Amniotic stem cell (primary cell): ENCODE results near the gene PLEKHM2.
"Not testable (repeated sequence)": the region's sequence is repeated elsewhere in the genome, so short reads cannot be mapped to it uniquely, and the experiment has no call there.

Experiments
- DNase-seq: peaks from one replicate; lab custom pipeline; 2025; lab: John Stamatoyannopoulos, UW

Gene PLEKHM2

GRCh38 chr1:15684042-15684461, at the start of gene PLEKHM2:
PLEKHM2 (plus strand) TSS chr1:15684320; CDS start chr1:15684559, 239 bp downstream.
- no peak for DNase-seq

- DNase-seq: no peak
These were observed 47.7 kb upstream of the PLEKHM2 start for GRCh38 chr1:15636436-15636835.

- no peak for DNase-seq
These were observed 46.3 kb upstream of the PLEKHM2 start for GRCh38 chr1:15637826-15638225.

GRCh38 chr1:15639262-15639661, 44.9 kb upstream of the PLEKHM2 start:
- DNase-seq: no peak

GRCh38 chr1:15639931-15640330, 44.2 kb upstream of the PLEKHM2 start:
- no peak for DNase-seq

- no peak for DNase-seq
These were observed 43.5 kb upstream of the PLEKHM2 start for GRCh38 chr1:15640667-15641066.

- DNase-seq: no peak
These were observed 34.2 kb upstream of the PLEKHM2 start for GRCh38 chr1:15649937-15650336.

- DNase-seq: no peak
These were observed 33.7 kb upstream of the PLEKHM2 start for GRCh38 chr1:15650433-15650832.

- DNase-seq: not testable (repeated sequence)
These were observed 32.0 kb upstream of the PLEKHM2 start for GRCh38 chr1:15652130-15652529.

- no peak for DNase-seq
These were observed 29.9 kb upstream of the PLEKHM2 start for GRCh38 chr1:15654091-15654690.

GRCh38 chr1:15656464-15656863, 27.7 kb upstream of the PLEKHM2 start:
- no peak for DNase-seq

- DNase-seq: no peak
These were observed 27.1 kb upstream of the PLEKHM2 start for GRCh38 chr1:15657021-15657420.

- DNase-seq: no peak
These were observed 24.0 kb upstream of the PLEKHM2 start for GRCh38 chr1:15660151-15660550.

- DNase-seq: no peak
These were observed 21.6 kb upstream of the PLEKHM2 start for GRCh38 chr1:15662477-15662876.

- DNase-seq: no peak
These were observed 20.2 kb upstream of the PLEKHM2 start for GRCh38 chr1:15663925-15664324.

GRCh38 chr1:15667362-15667761, 16.8 kb upstream of the PLEKHM2 start:
- DNase-seq: no peak

- no peak for DNase-seq
These were observed 15.9 kb upstream of the PLEKHM2 start for GRCh38 chr1:15668089-15668754.

- no peak for DNase-seq
These were observed 15.0 kb upstream of the PLEKHM2 start for GRCh38 chr1:15669074-15669473.

- DNase-seq: no peak
These were observed 14.3 kb upstream of the PLEKHM2 start for GRCh38 chr1:15669864-15670263.

GRCh38 chr1:15671430-15671829, 12.7 kb upstream of the PLEKHM2 start:
- DNase-seq: no peak

- DNase-seq: no peak
These were observed 9.5 kb upstream of the PLEKHM2 start for GRCh38 chr1:15674386-15675159.

GRCh38 chr1:15676010-15676409, 8.1 kb upstream of the PLEKHM2 start:
- no peak for DNase-seq
